T-helper 2 cell treated with Interferon-gamma antibody and Interleukin-4, amounts not matched to agents 5 μg/mL and 100 μg/mL, for 36 hours (primary cell): Measurements from ENCODE around the gene WDR18.

Experiments used
- DNase-seq: peaks from one replicate; pipeline ENCODE4 v3.0.0; 2021; ENCODE audit warnings: low spot score
- H3K27ac Mint-ChIP-seq: one replicate; pipeline ENCODE4 v1.8.0; 2021; ENCODE audit warnings: mild to moderate bottlenecking, mixed read lengths
- H3K27me3 Mint-ChIP-seq: one replicate; pipeline ENCODE4 v1.8.0; 2021; ENCODE audit warnings: low read depth, mixed read lengths
- H3K36me3 Mint-ChIP-seq: one replicate; pipeline ENCODE4 v1.8.0; 2021; ENCODE audit warnings: low read depth, mixed read lengths
- H3K4me1 Mint-ChIP-seq: one replicate; pipeline ENCODE4 v1.8.0; 2021; ENCODE audit warnings: low read depth, mixed read lengths
- H3K4me3 Mint-ChIP-seq: one replicate; pipeline ENCODE4 v1.8.0; 2022; ENCODE audit warnings: mild to moderate bottlenecking, moderate library complexity, mixed read lengths
- H3K9me3 Mint-ChIP-seq: one replicate; pipeline ENCODE4 v1.8.0; 2021; ENCODE audit warnings: mixed read lengths

Gene WDR18

GRCh38 chr19:999379-999719 is 15.2 kb downstream of the WDR18 start:
- Mint-ChIP-seq H3K9me3 (no peaks in the 10 kb centered on the region), H3K27ac (peak overlapping the region; percentile 28), H3K4me1 (peaks cover 7% of the 10 kb centered on the region), H3K27me3 (peaks cover 35% of the 10 kb centered on the region), H3K4me3 (peak overlapping the region; percentile 29), H3K36me3 (no peaks in the 10 kb centered on the region)
- no peak for DNase-seq

GRCh38 chr19:1000095-1000494 is 15.9 kb downstream of the WDR18 start, which contains the start of gene GRIN3B:
Gene GRIN3B (plus strand): TSS chr19:1000419. CDS start chr19:1000438, 19 bp downstream.
- Mint-ChIP-seq H3K4me1 (peaks cover 7% of the 10 kb centered on the region), H3K27me3 (peaks cover 35% of the 10 kb centered on the region), H3K27ac (peak within 1 kb of the TSS; percentile 28), H3K9me3 (no peaks in the 10 kb centered on the region), H3K4me3 (peak within 1 kb of the TSS; percentile 48), H3K36me3 (no peaks in the 10 kb centered on the region)
- DNase-seq: peak; percentile 54

- no peak for DNase-seq
- H3K4me3 Mint-ChIP-seq: peak overlapping the region; percentile 48
- H3K4me1 Mint-ChIP-seq: peaks cover 7% of the 10 kb centered on the region
- no peak overlapping the region for H3K27ac Mint-ChIP-seq
- H3K9me3 Mint-ChIP-seq: no peaks in the 10 kb centered on the region
- no peaks in the 10 kb centered on the region for H3K36me3 Mint-ChIP-seq
- peaks cover 35% of the 10 kb centered on the region for H3K27me3 Mint-ChIP-seq
Measured at GRCh38 chr19:1000591-1001537, 16.7 kb downstream of the WDR18 start.

GRCh38 chr19:1001538-1002166 is 17.5 kb downstream of the WDR18 start:
- Mint-ChIP-seq H3K27me3 (peaks cover 30% of the 10 kb centered on the region), H3K4me3 (no peak overlapping the region), H3K9me3 (no peaks in the 10 kb centered on the region), H3K36me3 (no peaks in the 10 kb centered on the region), H3K27ac (no peak overlapping the region), H3K4me1 (peaks cover 3% of the 10 kb centered on the region)
- DNase-seq: peak; percentile 63

GRCh38 chr19:1002600-1002999 is 18.5 kb downstream of the WDR18 start:
- H3K27ac Mint-ChIP-seq: no peak overlapping the region
- H3K4me3 Mint-ChIP-seq: no peak overlapping the region
- H3K9me3 Mint-ChIP-seq: no peaks in the 10 kb centered on the region
- peaks cover 2% of the 10 kb centered on the region for H3K4me1 Mint-ChIP-seq
- peaks cover 26% of the 10 kb centered on the region for H3K27me3 Mint-ChIP-seq
- no peaks in the 10 kb centered on the region for H3K36me3 Mint-ChIP-seq
- no peak for DNase-seq

GRCh38 chr19:1003283-1003682 is 19.1 kb downstream of the WDR18 start:
- H3K27me3 Mint-ChIP-seq: peaks cover 19% of the 10 kb centered on the region
- no peaks in the 10 kb centered on the region for H3K4me1 Mint-ChIP-seq
- no peak overlapping the region for H3K4me3 Mint-ChIP-seq
- H3K36me3 Mint-ChIP-seq: peaks cover under 1% of the 10 kb centered on the region
- H3K9me3 Mint-ChIP-seq: no peaks in the 10 kb centered on the region
- no peak for DNase-seq
- H3K27ac Mint-ChIP-seq: no peak overlapping the region

GRCh38 chr19:1004204-1004802 is 20.2 kb downstream of the WDR18 start:
- no peaks in the 10 kb centered on the region for H3K9me3 Mint-ChIP-seq
- H3K27me3 Mint-ChIP-seq: peaks cover 12% of the 10 kb centered on the region
- no peak overlapping the region for H3K4me3 Mint-ChIP-seq
- H3K27ac Mint-ChIP-seq: no peak overlapping the region
- no peak for DNase-seq
- no peaks in the 10 kb centered on the region for H3K4me1 Mint-ChIP-seq
- peaks cover 2% of the 10 kb centered on the region for H3K36me3 Mint-ChIP-seq

- H3K4me3 Mint-ChIP-seq: no peak overlapping the region
Measured at GRCh38 chr19:1004803-1005664, 20.9 kb downstream of the WDR18 start.

GRCh38 chr19:1006711-1007398 is 22.7 kb downstream of the WDR18 start:
- no peaks in the 10 kb centered on the region for H3K4me1 Mint-ChIP-seq
- peaks cover 3% of the 10 kb centered on the region for H3K36me3 Mint-ChIP-seq
- no peak overlapping the region for H3K27ac Mint-ChIP-seq
- H3K9me3 Mint-ChIP-seq: no peaks in the 10 kb centered on the region
- DNase-seq: no peak
- peaks cover 3% of the 10 kb centered on the region for H3K27me3 Mint-ChIP-seq
- H3K4me3 Mint-ChIP-seq: no peak overlapping the region

More at GRCh38 chr19:1004803-1005664, 20.9 kb downstream of the WDR18 start:
- Mint-ChIP-seq H3K9me3 (no peaks in the 10 kb centered on the region), H3K27ac (no peak overlapping the region), H3K4me1 (no peaks in the 10 kb centered on the region), H3K27me3 (peaks cover 7% of the 10 kb centered on the region), H3K36me3 (peaks cover 2% of the 10 kb centered on the region)
- DNase-seq: no peak

GRCh38 chr19:1007399-1008251 is 23.5 kb downstream of the WDR18 start:
- no peak overlapping the region for H3K4me3 Mint-ChIP-seq
- H3K27me3 Mint-ChIP-seq: peaks cover 1% of the 10 kb centered on the region
- H3K27ac Mint-ChIP-seq: no peak overlapping the region
- H3K4me1 Mint-ChIP-seq: no peaks in the 10 kb centered on the region
- no peaks in the 10 kb centered on the region for H3K9me3 Mint-ChIP-seq
- no peak for DNase-seq
- peaks cover 3% of the 10 kb centered on the region for H3K36me3 Mint-ChIP-seq

- Mint-ChIP-seq H3K4me3 (no peak overlapping the region), H3K27ac (no peak overlapping the region), H3K9me3 (no peaks in the 10 kb centered on the region), H3K27me3 (no peaks in the 10 kb centered on the region), H3K36me3 (peaks cover 3% of the 10 kb centered on the region), H3K4me1 (no peaks in the 10 kb centered on the region)
- no peak for DNase-seq
Measured at GRCh38 chr19:1008268-1009040, 24.3 kb downstream of the WDR18 start.
